Measurements from ENCODE around the gene TUBGCP6.

- no peak for TF ChIP-seq POLR2A (IDR thresholded peaks at IDR 0.05; ENCODE audit: borderline replicate concordance, extremely low read depth, insufficient read depth, insufficient read length)
- no peak for TF ChIP-seq POLR2AphosphoS5 (IDR thresholded peaks at IDR 0.05; ENCODE audit: low read depth, low read length)
- TF ChIP-seq CTCF (IDR thresholded peaks at IDR 0.05 in 2 of 3, conservative IDR thresholded peaks at IDR 0.05 in 1 of 3; ENCODE audit: borderline replicate concordance in 1 of 3, insufficient read depth in 1 of 3, low read depth in 2 of 3, low read length in 2 of 3) = no peak
- TF ChIP-seq ZBTB33 (IDR thresholded peaks at IDR 0.05; ENCODE audit: extremely low read depth, insufficient replicate concordance, low read length) = no peak
- TF ChIP-seq YY1 (IDR thresholded peaks at IDR 0.05; ENCODE audit: extremely low read depth, insufficient replicate concordance, low read depth, low read length) = no peak
- no peak for TF ChIP-seq REST (IDR thresholded peaks at IDR 0.05; ENCODE audit: low read depth)
- no peak for TF ChIP-seq RAD21 (IDR thresholded peaks at IDR 0.05; ENCODE audit: low read depth)
- no peak for TF ChIP-seq TCF7L2 (IDR thresholded peaks at IDR 0.05; ENCODE audit: borderline replicate concordance, extremely low read depth, insufficient read depth, insufficient read length)
- TF ChIP-seq SRF (IDR thresholded peaks at IDR 0.05; ENCODE audit: low read depth) = no peak
- no peak for TF ChIP-seq JUND (IDR thresholded peaks at IDR 0.05)
- TF ChIP-seq ZFX (IDR thresholded peaks at IDR 0.05) = no peak
- TF ChIP-seq EZH2 (IDR thresholded peaks at IDR 0.05) = no peak
Observed at GRCh38 chr22:50217543-50218152, 27.2 kb downstream of the TUBGCP6 start.

All from HCT116 (cell line).